Keratinocyte (primary cell): Measurements from ENCODE around the gene ALG3. TPM values are rescaled to one million over a fixed set of nuclear protein-coding genes. Genes with fewer than 3 reads are reported as not detected.

Experiments used
- DNase-seq: peaks from one replicate; pipeline ENCODE4 v3.0.0-alpha.2; 2011; ENCODE audit warnings: low read depth, missing footprints, low spot score
- FAIRE-seq: peaks from 2 replicates; lab custom pipeline; 2011; peaks lifted over from hg19 to GRCh38; lab: Jason Lieb, UNC
- H2AFZ ChIP-seq: 2 replicates; pipeline ENCODE4 v1.6.0; 2012; ENCODE audit warnings: low read length, control low read depth, inconsistent platforms; ENCODE audit not compliant: control insufficient read depth
- H3K27ac ChIP-seq: 2 replicates; pipeline ENCODE4 v1.5.1; 2011; ENCODE audit warnings: low read length; ENCODE audit not compliant: control insufficient read depth, insufficient read depth
- H3K27me3 ChIP-seq: 3 replicates; pipeline ENCODE4 v1.6.0; 2011; ENCODE audit warnings: low read length; ENCODE audit not compliant: control insufficient read depth, insufficient read depth; ENCODE audit errors: extremely low read depth
- H3K36me3 ChIP-seq, 2 experiments: 2 replicates in 1 of 2; 3 replicates in 1 of 2; pipeline ENCODE4 v1.5.1; 2011; ENCODE audit warnings: low read length in 2 of 2, mild to moderate bottlenecking in 1 of 2; ENCODE audit not compliant: control insufficient read depth in 2 of 2, insufficient read depth in 2 of 2; ENCODE audit errors: extremely low read depth in 1 of 2
- H3K4me1 ChIP-seq: 3 replicates; pipeline ENCODE4 v1.5.1; 2011; ENCODE audit warnings: low read length; ENCODE audit not compliant: control insufficient read depth, insufficient read depth; ENCODE audit errors: extremely low read depth
- H3K4me2 ChIP-seq: 3 replicates; pipeline ENCODE4 v1.6.0; 2011; ENCODE audit warnings: low read depth, low read length; ENCODE audit not compliant: control insufficient read depth, insufficient read depth; ENCODE audit errors: extremely low read depth
- H3K4me3 ChIP-seq, 3 experiments: fragments of 200-600 bp in 1 of 3; sonication (generic) in 1 of 3; 2 replicates in 2 of 3; 3 replicates in 1 of 3; pipeline ENCODE4 v1.5.1; 2011 to 2016; ENCODE audit warnings: low read length in 3 of 3, mild to moderate bottlenecking in 3 of 3, control low read depth in 2 of 3, inconsistent platforms in 1 of 3, low read depth in 1 of 3, mixed read lengths in 1 of 3, mixed run types in 1 of 3, moderate library complexity in 1 of 3; ENCODE audit not compliant: control insufficient read depth in 2 of 3, insufficient read depth in 2 of 3; ENCODE audit errors: extremely low read depth in 1 of 3
- H3K79me2 ChIP-seq: 2 replicates; pipeline ENCODE4 v1.6.0; 2012; ENCODE audit warnings: low read length; ENCODE audit not compliant: control insufficient read depth, insufficient read depth
- H3K9ac ChIP-seq: 3 replicates; pipeline ENCODE4 v1.6.0; 2011; ENCODE audit warnings: low read length; ENCODE audit not compliant: control insufficient read depth, insufficient read depth; ENCODE audit errors: extremely low read depth
- H3K9me1 ChIP-seq: 3 replicates; pipeline ENCODE4 v1.6.0; 2011; ENCODE audit warnings: low read length; ENCODE audit not compliant: control insufficient read depth, insufficient read depth; ENCODE audit errors: extremely low read depth
- H3K9me3 ChIP-seq: 2 replicates; pipeline ENCODE4 v1.5.1; 2012; ENCODE audit warnings: low read depth, low read length; ENCODE audit not compliant: control insufficient read depth
- H4K20me1 ChIP-seq: 3 replicates; pipeline ENCODE4 v1.6.0; 2011; ENCODE audit warnings: low read length; ENCODE audit not compliant: control insufficient read depth, insufficient read depth; ENCODE audit errors: extremely low read depth
- EZH2 ChIP-seq: IDR thresholded peaks from one replicate; pipeline ENCODE4 v1.6.1; 2012; ENCODE audit warnings: inconsistent platforms, mild to moderate bottlenecking, low read length, moderate library complexity
- dilution Hi-C: fragments of 300-500 bp; cut with MboI; formaldehyde crosslinking; loops from one replicate; pipeline ENCODE4 v1.7.0; 2020; ENCODE audit warnings: low sequenced_read_pairs; ENCODE audit not compliant: extremely low pct_ligation_motif_present
- polyA plus RNA-seq, 5 experiments: library from polyadenylated mRNA; depleted of rRNA in 3 of 5; stranded (reverse) in 3 of 5; stranded (forward) in 1 of 5; unstranded in 1 of 5; fragments of >200 nt; gene quantifications; 1 replicate in 1 of 5; 2 replicates in 3 of 5; 3 replicates in 1 of 5; pipeline versions ENCODE4 v1.2.1 to v1.2.3, GENCODE V29; 2011 to 2012; ENCODE audit warnings: missing spikeins in 2 of 5, low read depth in 1 of 5, low replicate concordance in 1 of 5
- TF ChIP-seq, protein P1 (sequence below), 3 experiments: IDR thresholded peaks in 1 of 3; conservative IDR thresholded peaks in 1 of 3; optimal IDR thresholded peaks in 1 of 3; 2 replicates in 2 of 3; 3 replicates in 1 of 3; pipeline versions ENCODE3 to v1.5.1; 2011; ENCODE audit warnings: low read length in 3 of 3, mild to moderate bottlenecking in 3 of 3, moderate library complexity in 2 of 3, control low read depth in 1 of 3, inconsistent platforms in 1 of 3; ENCODE audit not compliant: insufficient read depth in 2 of 3; ENCODE audit errors: extremely low read depth in 1 of 3

The ALG3 gene
- polyA plus RNA-seq, 1 donor (not counting 4 experiments of a cell fraction or from before 2014, with no cell fraction given): 48.2 TPM

DNA sequence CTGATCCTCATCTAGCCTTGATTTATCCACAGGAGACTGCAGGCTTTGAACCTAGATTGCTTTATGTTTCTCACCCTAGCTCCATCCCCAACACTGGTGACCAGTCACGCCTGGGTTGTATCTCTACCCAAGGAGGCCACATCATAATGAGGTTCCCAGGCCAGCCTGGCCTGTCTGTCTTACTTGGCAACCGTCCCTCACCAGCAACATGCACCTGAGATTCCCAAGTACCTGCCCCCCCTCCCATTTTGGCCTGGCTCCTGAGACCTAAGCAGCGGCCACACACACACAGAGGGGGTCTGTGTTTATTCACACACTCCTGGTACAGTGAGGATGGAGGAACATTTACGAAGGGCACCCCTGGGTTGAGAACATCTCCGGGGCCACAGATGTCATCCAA, 10.2 kb upstream of the ALG3 start:
- no peak overlapping the region for H3K4me3 ChIP-seq
- no peaks in the 10 kb centered on the region for H3K79me2 ChIP-seq
- no peaks in the 10 kb centered on the region for H3K9me1 ChIP-seq
- H3K9ac ChIP-seq: no peak overlapping the region
- no peak overlapping the region for H3K4me2 ChIP-seq
- H3K4me1 ChIP-seq: peaks cover 19% of the 10 kb centered on the region
- H3K27ac ChIP-seq: no peak overlapping the region
- dilution Hi-C loops: no loop called here
- no peaks in the 10 kb centered on the region for H3K9me3 ChIP-seq
- FAIRE-seq (no peak), DNase-seq (no peak)
- no peak for TF ChIP-seq EZH2
- TF ChIP-seq, protein P1, sequence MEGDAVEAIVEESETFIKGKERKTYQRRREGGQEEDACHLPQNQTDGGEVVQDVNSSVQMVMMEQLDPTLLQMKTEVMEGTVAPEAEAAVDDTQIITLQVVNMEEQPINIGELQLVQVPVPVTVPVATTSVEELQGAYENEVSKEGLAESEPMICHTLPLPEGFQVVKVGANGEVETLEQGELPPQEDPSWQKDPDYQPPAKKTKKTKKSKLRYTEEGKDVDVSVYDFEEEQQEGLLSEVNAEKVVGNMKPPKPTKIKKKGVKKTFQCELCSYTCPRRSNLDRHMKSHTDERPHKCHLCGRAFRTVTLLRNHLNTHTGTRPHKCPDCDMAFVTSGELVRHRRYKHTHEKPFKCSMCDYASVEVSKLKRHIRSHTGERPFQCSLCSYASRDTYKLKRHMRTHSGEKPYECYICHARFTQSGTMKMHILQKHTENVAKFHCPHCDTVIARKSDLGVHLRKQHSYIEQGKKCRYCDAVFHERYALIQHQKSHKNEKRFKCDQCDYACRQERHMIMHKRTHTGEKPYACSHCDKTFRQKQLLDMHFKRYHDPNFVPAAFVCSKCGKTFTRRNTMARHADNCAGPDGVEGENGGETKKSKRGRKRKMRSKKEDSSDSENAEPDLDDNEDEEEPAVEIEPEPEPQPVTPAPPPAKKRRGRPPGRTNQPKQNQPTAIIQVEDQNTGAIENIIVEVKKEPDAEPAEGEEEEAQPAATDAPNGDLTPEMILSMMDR (optimal IDR thresholded peaks at IDR 0.05 in 1 of 3, IDR thresholded peaks at IDR 0.05 in 1 of 3, conservative IDR thresholded peaks at IDR 0.05 in 1 of 3; ENCODE audit: extremely low read depth in 1 of 3, insufficient read depth in 2 of 3, low read length in 3 of 3): no peak
- H3K36me3 ChIP-seq: peaks cover 4 to 6% of the 10 kb centered on the region in 2 experiments
- H2AFZ ChIP-seq: no peak overlapping the region
- no peaks in the 10 kb centered on the region for H4K20me1 ChIP-seq
- peaks cover 22% of the 10 kb centered on the region for H3K27me3 ChIP-seq

DNA sequence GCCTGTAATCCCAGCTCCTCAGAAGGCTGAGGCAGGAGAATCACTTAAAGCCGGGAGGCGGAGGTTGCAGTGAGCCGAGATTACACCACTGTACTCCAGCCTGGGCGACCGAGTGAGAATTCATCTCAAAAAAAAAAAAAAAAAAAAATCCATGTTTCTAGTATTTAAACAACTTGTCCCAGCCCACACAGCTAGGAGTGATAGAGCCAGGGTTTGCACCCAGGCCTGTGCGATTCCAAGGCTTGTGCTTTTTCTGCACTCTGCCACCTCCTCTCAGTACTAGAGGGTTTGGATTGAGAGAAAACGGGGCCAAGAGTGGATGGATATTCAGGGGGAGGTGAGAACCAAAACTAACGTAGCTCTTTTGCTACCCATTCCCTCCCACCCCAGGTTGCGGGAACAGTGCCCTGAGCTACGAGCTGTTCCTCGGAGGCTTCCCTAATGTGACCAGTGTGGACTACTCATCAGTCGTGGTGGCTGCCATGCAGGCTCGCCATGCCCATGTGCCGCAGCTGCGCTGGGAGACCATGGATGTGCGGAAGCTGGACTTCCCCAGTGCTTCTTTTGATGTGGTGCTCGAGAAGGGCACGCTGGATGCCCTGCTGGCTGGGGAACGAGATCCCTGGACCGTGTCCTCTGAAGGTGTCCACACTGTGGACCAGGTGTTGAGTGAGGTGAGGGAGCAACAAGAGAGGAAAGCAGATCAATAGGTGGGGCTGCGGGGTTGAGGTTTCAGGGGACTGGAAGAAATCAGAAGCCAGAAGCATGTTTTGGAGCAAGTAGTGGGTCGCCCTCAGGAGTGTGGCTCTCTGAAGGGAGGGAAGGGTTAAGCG, 8.5 kb upstream of the ALG3 start:
- Histone ChIP-seq H3K4me1 (peaks cover 18% of the 10 kb centered on the region), H3K27ac (no peak overlapping the region), H3K4me3 (no peak overlapping the region), H3K9me3 (no peaks in the 10 kb centered on the region), H4K20me1 (no peaks in the 10 kb centered on the region), H3K4me2 (no peak overlapping the region), H3K9me1 (no peaks in the 10 kb centered on the region), H2AFZ (no peak overlapping the region), H3K27me3 (peaks cover 17% of the 10 kb centered on the region), H3K79me2 (no peaks in the 10 kb centered on the region), H3K9ac (no peak overlapping the region), H3K36me3 (peaks cover 4 to 6% of the 10 kb centered on the region in 2 experiments)
- dilution Hi-C loops: no loop called here
- DNase-seq: no peak
- no peak for FAIRE-seq
- TF ChIP-seq, protein P1 (optimal IDR thresholded peaks at IDR 0.05 in 1 of 3, IDR thresholded peaks at IDR 0.05 in 1 of 3, conservative IDR thresholded peaks at IDR 0.05 in 1 of 3; ENCODE audit: extremely low read depth in 1 of 3, insufficient read depth in 2 of 3, low read length in 3 of 3): no peak
- no peak for TF ChIP-seq EZH2
